ENCODE results near the gene C11orf68.

DNA sequence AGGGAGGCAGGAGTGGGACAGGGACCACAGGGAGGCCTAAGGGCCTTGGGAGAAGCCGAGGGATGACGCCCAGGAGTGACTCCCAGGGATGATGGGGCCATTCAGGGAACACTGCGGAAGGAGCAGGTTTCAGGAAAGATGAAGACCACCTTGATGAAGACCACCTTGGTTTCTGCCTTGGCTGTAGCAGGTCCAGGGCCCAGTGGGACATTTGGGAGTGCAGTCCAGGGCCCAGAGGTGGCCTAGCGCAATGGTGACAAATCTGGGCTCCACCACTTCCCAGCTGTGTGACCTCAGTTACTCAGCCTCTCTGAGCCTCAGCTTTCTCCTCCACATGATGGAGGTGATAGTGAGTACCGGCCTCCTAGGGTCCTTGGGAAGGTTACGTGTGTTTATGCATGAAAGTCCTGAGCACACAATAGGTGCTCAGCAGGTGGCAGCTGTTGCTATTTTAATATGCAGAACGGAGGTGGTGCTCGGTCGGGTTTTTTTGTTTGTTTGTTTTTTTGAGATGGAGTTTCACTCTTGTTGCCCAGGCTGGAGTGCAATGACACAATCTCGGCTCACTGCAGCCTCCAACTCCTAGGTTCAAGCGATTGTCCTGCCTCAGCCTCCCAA is 27.2 kb upstream of the C11orf68 start:
- TF ChIP-seq POLR2AphosphoS5 (IDR thresholded peaks at IDR 0.05): no peak
- TF ChIP-seq, protein P1, sequence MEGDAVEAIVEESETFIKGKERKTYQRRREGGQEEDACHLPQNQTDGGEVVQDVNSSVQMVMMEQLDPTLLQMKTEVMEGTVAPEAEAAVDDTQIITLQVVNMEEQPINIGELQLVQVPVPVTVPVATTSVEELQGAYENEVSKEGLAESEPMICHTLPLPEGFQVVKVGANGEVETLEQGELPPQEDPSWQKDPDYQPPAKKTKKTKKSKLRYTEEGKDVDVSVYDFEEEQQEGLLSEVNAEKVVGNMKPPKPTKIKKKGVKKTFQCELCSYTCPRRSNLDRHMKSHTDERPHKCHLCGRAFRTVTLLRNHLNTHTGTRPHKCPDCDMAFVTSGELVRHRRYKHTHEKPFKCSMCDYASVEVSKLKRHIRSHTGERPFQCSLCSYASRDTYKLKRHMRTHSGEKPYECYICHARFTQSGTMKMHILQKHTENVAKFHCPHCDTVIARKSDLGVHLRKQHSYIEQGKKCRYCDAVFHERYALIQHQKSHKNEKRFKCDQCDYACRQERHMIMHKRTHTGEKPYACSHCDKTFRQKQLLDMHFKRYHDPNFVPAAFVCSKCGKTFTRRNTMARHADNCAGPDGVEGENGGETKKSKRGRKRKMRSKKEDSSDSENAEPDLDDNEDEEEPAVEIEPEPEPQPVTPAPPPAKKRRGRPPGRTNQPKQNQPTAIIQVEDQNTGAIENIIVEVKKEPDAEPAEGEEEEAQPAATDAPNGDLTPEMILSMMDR (IDR thresholded peaks at IDR 0.05): no peak
